Panc1 (cell line): Measurements from ENCODE around the gene PSTPIP1. TPM values are rescaled to one million over a fixed set of nuclear protein-coding genes. Genes with fewer than 3 reads are reported as not detected.

Experiments used
- ATAC-seq: fragments of 200-7000 bp; cut with Tn5 transposase; 2 replicates; pipeline ENCODE4 v1.9.1; 2020; ENCODE audit warnings: mild to moderate bottlenecking, moderate library complexity
- BruUV-seq: library from RNA; stranded (reverse); fragments of 400-500 nt; replicated peaks from 2 replicates; lab custom pipeline; 2021; lab: Mats Ljungman, UMichigan
- CTCF ChIA-PET: fragments of 300-600 bp; sonication (Branson Sonifier 250); formaldehyde crosslinking; loops from one replicate; lab custom pipeline; 2022; ENCODE audit warnings: antibody characterized with exemption; lab: Charles Lee
- POLR2A ChIA-PET: fragments of 300-600 bp; sonication (Branson Sonifier 250); formaldehyde crosslinking; loops from one replicate; lab custom pipeline; 2022; ENCODE audit warnings: antibody characterized with exemption; lab: Charles Lee
- DNase-seq: peaks from one replicate; pipeline ENCODE4 v3.0.0-alpha.2; 2010; ENCODE audit warnings: low read depth, low spot score
- H3K27ac ChIP-seq: 2 replicates; pipeline ENCODE4 v1.5.1; 2011; ENCODE audit warnings: mild to moderate bottlenecking, low read length, inconsistent platforms
- H3K27me3 ChIP-seq: fragments of 200-500 bp; sonication (Bioruptor generic); 2 replicates; pipeline ENCODE4 v1.6.0; 2014; ENCODE audit warnings: low read length, inconsistent platforms; ENCODE audit not compliant: control insufficient read depth, insufficient read depth
- H3K36me3 ChIP-seq: fragments of 200-500 bp; sonication (Bioruptor generic); 2 replicates; pipeline ENCODE4 v1.5.1; 2014; ENCODE audit warnings: inconsistent platforms, mild to moderate bottlenecking, low read length, moderate library complexity; ENCODE audit not compliant: control insufficient read depth, insufficient read depth
- H3K4me1 ChIP-seq: 2 replicates; pipeline ENCODE4 v1.5.1; 2011; ENCODE audit warnings: inconsistent platforms, mild to moderate bottlenecking, low read length, moderate library complexity; ENCODE audit not compliant: control insufficient read depth, insufficient read depth
- H3K4me3 ChIP-seq, 2 experiments: 2 replicates each; pipeline ENCODE4 v1.5.1; 2011 to 2012; ENCODE audit warnings: low read depth in 2 of 2, low read length in 2 of 2, mild to moderate bottlenecking in 2 of 2, inconsistent platforms in 1 of 2, moderate library complexity in 1 of 2
- H3K9me3 ChIP-seq: fragments of 200-500 bp; sonication (Bioruptor generic); 2 replicates; pipeline ENCODE4 v1.5.1; 2014; ENCODE audit warnings: low read depth, mild to moderate bottlenecking, inconsistent platforms, low read length, moderate library complexity; ENCODE audit not compliant: control insufficient read depth, insufficient read depth
- POLR2AphosphoS5 ChIP-seq: IDR thresholded peaks from 2 replicates; pipeline ENCODE4 v1.6.1; 2012; ENCODE audit warnings: mild to moderate bottlenecking, low read depth, low read length, moderate library complexity
- SIN3A ChIP-seq: IDR thresholded peaks from 2 replicates; pipeline ENCODE4 v1.6.1; 2012; ENCODE audit warnings: low read depth, mild to moderate bottlenecking, low read length, moderate library complexity, borderline replicate concordance; ENCODE audit not compliant: insufficient read depth
- TCF7L2 ChIP-seq: IDR thresholded peaks from 2 replicates; pipeline ENCODE4 v1.6.1; 2011; ENCODE audit warnings: mild to moderate bottlenecking, low read depth, low read length, inconsistent platforms
- in situ Hi-C: cut with HindIII; loops from 2 replicates; pipeline ENCODE4 v1.10.0; 2016; ENCODE audit warnings: low sequenced_read_pairs, low pct_unique_long_range_greater_than_20kb
- intact Hi-C: fragments of 100-400 bp; cut with micrococcal nuclease; formaldehyde crosslinking; loops from one replicate; pipeline ENCODE4 v1.10.0; 2022; ENCODE audit not compliant: unreplicated experiment
- total RNA-seq: library from RNA; stranded (reverse); gene quantifications from one replicate; pipeline ENCODE4 v1.2.1, GENCODE V29; 2021; ENCODE audit not compliant: unreplicated experiment
- TF ChIP-seq, protein P1 (sequence below), 2 experiments: IDR thresholded peaks; 2 replicates each; pipeline ENCODE4 v1.6.1; 2011 to 2012; ENCODE audit warnings: low read depth in 2 of 2, control low read depth in 1 of 2, low read length in 1 of 2, mild to moderate bottlenecking in 1 of 2, moderate library complexity in 1 of 2; ENCODE audit not compliant: insufficient read depth in 1 of 2

PSTPIP1 gene
- total RNA-seq, 1 experiment from 2014 or later = 0.46 TPM

DNA sequence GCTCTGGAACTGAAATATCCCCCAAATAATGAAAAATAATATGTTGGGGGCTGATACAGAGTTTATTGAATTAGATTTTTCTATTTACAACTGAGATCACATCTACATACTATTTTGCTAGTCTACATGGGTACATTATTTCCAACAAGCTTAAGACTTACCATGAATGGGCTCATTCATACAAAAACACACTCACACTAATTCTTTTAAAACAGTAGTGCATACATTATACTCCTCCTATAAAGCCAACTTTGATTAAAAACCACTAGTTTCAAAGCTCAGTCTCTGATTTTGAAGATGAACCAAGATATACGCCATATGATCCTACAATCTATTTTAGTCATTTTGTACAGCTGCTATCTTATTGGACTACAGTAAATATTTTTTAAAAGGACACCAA lies 51.1 kb downstream of the PSTPIP1 start:
- intact Hi-C loops (no loop called here), in situ Hi-C loops (no loop called here)
- ChIA-PET POLR2A (no interaction called here), CTCF (no interaction called here)
- H3K4me3 ChIP-seq = no peak overlapping the region
- no peaks in the 10 kb centered on the region for H3K27me3 ChIP-seq
- ATAC-seq = no peak
- no peak for DNase-seq
- no peaks in the 10 kb centered on the region for H3K9me3 ChIP-seq
- H3K27ac ChIP-seq = no peak overlapping the region
- no peaks in the 10 kb centered on the region for H3K4me1 ChIP-seq
- H3K36me3 ChIP-seq = peaks cover 6% of the 10 kb centered on the region
- no peak for TF ChIP-seq SIN3A
- BruUV-seq = no TSS peak

DNA sequence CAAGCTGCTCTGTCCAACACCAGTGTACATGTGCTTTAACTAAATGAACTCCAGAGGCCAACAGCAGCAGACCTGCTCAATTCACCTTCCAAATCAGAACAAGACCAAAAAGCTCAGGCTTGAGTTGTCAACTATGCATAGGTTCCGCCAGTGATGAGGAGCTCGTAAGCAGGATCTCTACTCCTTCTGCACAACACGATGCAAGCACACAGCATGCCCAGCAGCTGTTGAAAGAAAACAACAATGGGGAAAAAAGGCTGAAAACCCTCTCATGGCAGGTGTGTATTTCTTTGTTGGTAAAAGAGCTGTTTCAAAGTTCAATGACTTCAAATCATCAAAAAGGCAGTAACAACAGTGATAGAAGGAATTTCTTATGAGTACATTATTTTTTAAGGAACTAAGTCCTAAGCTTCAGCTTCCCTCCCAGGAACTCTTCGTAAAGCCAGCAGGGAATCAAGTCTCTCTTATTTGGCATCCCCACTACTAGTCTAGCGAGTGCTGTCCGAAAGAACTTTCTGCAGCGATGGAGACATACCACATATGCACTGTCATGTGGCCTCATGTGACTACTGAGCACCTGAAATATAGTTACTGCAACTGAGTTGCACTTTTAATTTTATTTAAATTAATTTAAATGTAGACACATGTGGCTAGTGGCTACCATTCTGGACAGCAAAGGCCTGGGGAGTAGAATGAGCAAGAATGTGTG lies 51.9 kb downstream of the PSTPIP1 start:
- POLR2A ChIA-PET = no interaction called here

DNA sequence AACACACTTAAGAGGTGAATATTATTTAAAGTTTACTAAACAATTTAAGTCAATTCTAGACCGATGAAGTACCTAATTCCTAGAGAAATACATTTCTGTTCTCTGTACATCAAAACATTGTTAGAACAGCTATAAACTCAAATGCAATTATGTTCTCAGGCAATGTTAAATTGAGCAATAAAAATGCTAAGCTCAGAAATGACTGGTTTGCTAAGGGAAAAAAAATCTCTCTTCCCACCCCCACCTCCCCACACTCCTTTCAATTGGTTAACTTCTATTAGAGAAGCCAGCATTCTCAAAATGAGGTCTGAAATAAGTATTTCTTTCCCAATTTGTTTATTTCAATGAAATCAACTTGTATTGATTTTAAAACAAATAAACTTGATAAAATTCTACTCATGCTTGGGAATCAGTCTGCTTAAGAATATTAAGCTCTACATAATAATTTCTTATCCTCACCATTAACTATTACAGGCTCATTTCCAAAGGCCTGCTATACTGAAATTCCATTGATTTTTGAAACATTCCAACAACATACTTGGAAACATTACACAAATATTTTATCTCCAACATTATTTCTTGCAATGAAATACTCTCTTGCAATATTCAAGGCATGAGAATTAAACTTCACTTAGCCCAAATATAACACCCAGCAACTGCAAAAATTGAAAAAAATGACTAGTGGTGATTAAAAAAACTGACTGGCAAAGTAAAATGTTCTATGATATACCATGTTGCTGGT lies 53.4 kb downstream of the PSTPIP1 start:
- ChIA-PET CTCF (interaction anchor here (0.6 kb wide), 1 partner anchor 27 kb away, joined by 8 read pairs; no protein-coding TSS in a partner anchor), POLR2A (no interaction called here)
- no peaks in the 10 kb centered on the region for H3K4me1 ChIP-seq
- ATAC-seq = no peak
- H3K9me3 ChIP-seq = no peaks in the 10 kb centered on the region
- no peak overlapping the region for H3K4me3 ChIP-seq
- TF ChIP-seq SIN3A = no peak
- no peak for TF ChIP-seq POLR2AphosphoS5
- no peak for TF ChIP-seq TCF7L2
- H3K36me3 ChIP-seq = peaks cover 6% of the 10 kb centered on the region
- no TSS peak for BruUV-seq
- H3K27ac ChIP-seq = no peak overlapping the region
- intact Hi-C loops (no loop called here), in situ Hi-C loops (no loop called here)
- no peak for DNase-seq
- H3K27me3 ChIP-seq = no peaks in the 10 kb centered on the region

More for the DNA sequence above, 51.9 kb downstream of the PSTPIP1 start:
- BruUV-seq = no TSS peak
- no peaks in the 10 kb centered on the region for H3K4me1 ChIP-seq
- TF ChIP-seq, protein P1, sequence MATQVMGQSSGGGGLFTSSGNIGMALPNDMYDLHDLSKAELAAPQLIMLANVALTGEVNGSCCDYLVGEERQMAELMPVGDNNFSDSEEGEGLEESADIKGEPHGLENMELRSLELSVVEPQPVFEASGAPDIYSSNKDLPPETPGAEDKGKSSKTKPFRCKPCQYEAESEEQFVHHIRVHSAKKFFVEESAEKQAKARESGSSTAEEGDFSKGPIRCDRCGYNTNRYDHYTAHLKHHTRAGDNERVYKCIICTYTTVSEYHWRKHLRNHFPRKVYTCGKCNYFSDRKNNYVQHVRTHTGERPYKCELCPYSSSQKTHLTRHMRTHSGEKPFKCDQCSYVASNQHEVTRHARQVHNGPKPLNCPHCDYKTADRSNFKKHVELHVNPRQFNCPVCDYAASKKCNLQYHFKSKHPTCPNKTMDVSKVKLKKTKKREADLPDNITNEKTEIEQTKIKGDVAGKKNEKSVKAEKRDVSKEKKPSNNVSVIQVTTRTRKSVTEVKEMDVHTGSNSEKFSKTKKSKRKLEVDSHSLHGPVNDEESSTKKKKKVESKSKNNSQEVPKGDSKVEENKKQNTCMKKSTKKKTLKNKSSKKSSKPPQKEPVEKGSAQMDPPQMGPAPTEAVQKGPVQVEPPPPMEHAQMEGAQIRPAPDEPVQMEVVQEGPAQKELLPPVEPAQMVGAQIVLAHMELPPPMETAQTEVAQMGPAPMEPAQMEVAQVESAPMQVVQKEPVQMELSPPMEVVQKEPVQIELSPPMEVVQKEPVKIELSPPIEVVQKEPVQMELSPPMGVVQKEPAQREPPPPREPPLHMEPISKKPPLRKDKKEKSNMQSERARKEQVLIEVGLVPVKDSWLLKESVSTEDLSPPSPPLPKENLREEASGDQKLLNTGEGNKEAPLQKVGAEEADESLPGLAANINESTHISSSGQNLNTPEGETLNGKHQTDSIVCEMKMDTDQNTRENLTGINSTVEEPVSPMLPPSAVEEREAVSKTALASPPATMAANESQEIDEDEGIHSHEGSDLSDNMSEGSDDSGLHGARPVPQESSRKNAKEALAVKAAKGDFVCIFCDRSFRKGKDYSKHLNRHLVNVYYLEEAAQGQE (IDR thresholded peaks at IDR 0.05; ENCODE audit: insufficient read depth in 1 of 2, low read depth in 2 of 2, low read length in 1 of 2) = no peak
- TF ChIP-seq TCF7L2 = no peak
- H3K36me3 ChIP-seq = peaks cover 6% of the 10 kb centered on the region
- H3K27ac ChIP-seq = no peak overlapping the region
- in situ Hi-C loops (no loop called here), intact Hi-C loops (no loop called here)
- H3K9me3 ChIP-seq = no peaks in the 10 kb centered on the region
- CTCF ChIA-PET = no interaction called here
- ATAC-seq (no peak), DNase-seq (no peak)
- no peak overlapping the region for H3K4me3 ChIP-seq
- H3K27me3 ChIP-seq = no peaks in the 10 kb centered on the region
